ENCODE measurements around the gene NGEF.

The NGEF gene

DNA sequence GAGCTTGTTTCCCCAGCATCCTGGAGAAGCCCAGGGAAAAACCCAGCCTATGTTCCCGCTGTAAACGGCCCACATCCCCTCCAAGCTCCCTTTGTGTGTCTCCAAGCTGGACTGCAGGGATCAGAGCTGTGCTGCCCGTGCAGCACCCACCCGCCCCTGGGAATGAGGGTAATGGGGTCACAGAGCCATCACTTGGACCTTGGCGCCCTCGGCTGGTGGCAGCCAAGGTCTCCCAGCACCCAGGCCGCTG, 46.4 kb upstream of the NGEF start:
- Histone ChIP-seq H2AFZ (ENCODE audit: low read depth, low read length) (peak overlapping the region; percentile 97), H3K9ac (ENCODE audit: low read depth, low read length) (peak overlapping the region; percentile 76), H3K4me3 (ENCODE audit: low read depth in 1 of 2, low read length in 2 of 2) (peak overlapping the region in 1 of 2 experiments; percentile 65; a peak in 2 of 4 replicates), H3K4me2 (ENCODE audit: insufficient read depth, low read length) (peak overlapping the region; percentile 77), H4K20me1 (ENCODE audit: insufficient read depth, low read length) (peaks cover 9% of the 10 kb centered on the region; the same call in 1 of the 2 replicates), H3K9me3 (ENCODE audit: insufficient read depth, low read length, severe bottlenecking) (no peaks in the 10 kb centered on the region), H3K4me1 (ENCODE audit: insufficient read depth, low read length) (peaks cover 42% of the 10 kb centered on the region), H3K79me2 (ENCODE audit: insufficient read depth, low read length) (peaks cover 42% of the 10 kb centered on the region), H3K36me3 (ENCODE audit: insufficient read depth, low read length) (peaks cover 15% of the 10 kb centered on the region; the same call in 1 of the 2 replicates), H3K27ac (ENCODE audit: low read length) (peak overlapping the region; percentile 85), H3K27me3 (ENCODE audit: insufficient read depth, low read length, poor library complexity) (no peaks in the 10 kb centered on the region)
- no peak for ATAC-seq (ENCODE audit: insufficient read depth, low read depth)
- peak; percentile 48 for TF ChIP-seq CTCF (IDR thresholded peaks at IDR 0.05; ENCODE audit: borderline replicate concordance, extremely low read depth, low read length, poor library complexity, severe bottlenecking)
- no peak for TF ChIP-seq EZH2 (IDR thresholded peaks at IDR 0.05; ENCODE audit: borderline replicate concordance, low read depth, low read length, severe bottlenecking)
- no peak for DNase-seq

- TF ChIP-seq CTCF (IDR thresholded peaks at IDR 0.05; ENCODE audit: borderline replicate concordance, extremely low read depth, low read length, poor library complexity, severe bottlenecking) (no peak), EZH2 (IDR thresholded peaks at IDR 0.05; ENCODE audit: borderline replicate concordance, low read depth, low read length, severe bottlenecking) (no peak)
- ATAC-seq (ENCODE audit: insufficient read depth, low read depth) (no peak), DNase-seq (no peak)
- H3K27me3 ChIP-seq (ENCODE audit: insufficient read depth, low read length, poor library complexity) = no peaks in the 10 kb centered on the region
- H3K79me2 ChIP-seq (ENCODE audit: insufficient read depth, low read length) = peaks cover 38% of the 10 kb centered on the region
- H4K20me1 ChIP-seq (ENCODE audit: insufficient read depth, low read length) = peaks cover 9% of the 10 kb centered on the region; the same call in 1 of the 2 replicates
- H3K9ac ChIP-seq (ENCODE audit: low read depth, low read length) = peak overlapping the region; percentile 76
- H3K27ac ChIP-seq (ENCODE audit: low read length) = peak overlapping the region; percentile 85
- no peak overlapping the region; a peak in 1 of 4 replicates for H3K4me3 ChIP-seq (ENCODE audit: low read depth in 1 of 2, low read length in 2 of 2)
- peak overlapping the region; percentile 77 for H3K4me2 ChIP-seq (ENCODE audit: insufficient read depth, low read length)
- peaks cover 42% of the 10 kb centered on the region for H3K4me1 ChIP-seq (ENCODE audit: insufficient read depth, low read length)
- peak overlapping the region; percentile 97; the same call in 1 of the 2 replicates for H2AFZ ChIP-seq (ENCODE audit: low read depth, low read length)
- H3K36me3 ChIP-seq (ENCODE audit: insufficient read depth, low read length) = peaks cover 15% of the 10 kb centered on the region; the same call in 1 of the 2 replicates
- H3K9me3 ChIP-seq (ENCODE audit: insufficient read depth, low read length, severe bottlenecking) = no peaks in the 10 kb centered on the region
These were observed 45.9 kb upstream of the NGEF start for GRCh38 chr2:233058717-233059546.

DNA sequence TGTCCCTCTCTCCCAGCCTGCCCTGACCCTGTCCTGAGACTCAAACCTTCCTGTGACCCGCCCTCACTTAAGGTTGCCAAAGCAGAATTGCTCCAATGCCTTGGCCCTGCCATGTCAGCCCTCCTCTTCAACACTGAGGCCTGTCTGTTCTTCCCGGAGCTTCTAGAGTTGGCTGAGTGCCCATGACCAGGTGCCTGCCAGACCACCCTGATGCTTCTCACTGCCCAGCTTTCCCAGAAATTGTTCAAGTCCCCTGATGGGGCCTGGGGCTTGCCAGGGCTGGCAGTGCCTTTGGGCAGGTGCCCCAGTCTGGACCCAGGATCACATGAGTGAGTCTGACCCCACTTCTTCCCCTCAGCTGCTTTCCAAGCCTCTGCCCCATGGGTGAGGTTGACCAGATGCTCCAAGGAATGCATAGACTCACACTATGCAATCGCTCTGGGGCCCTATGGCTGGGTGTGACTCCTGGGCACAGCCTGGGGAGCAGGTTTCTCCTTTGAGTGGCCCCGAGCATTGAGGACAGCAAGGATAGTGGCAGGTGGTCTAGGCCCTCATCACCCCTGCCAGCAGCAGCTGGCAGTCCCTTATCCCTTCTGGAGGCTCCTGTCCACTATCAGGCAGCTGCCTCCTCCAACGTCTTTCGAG, 44.0 kb upstream of the NGEF start:
- Histone ChIP-seq H3K4me1 (ENCODE audit: insufficient read depth, low read length) (peaks cover 27% of the 10 kb centered on the region), H2AFZ (ENCODE audit: low read depth, low read length) (no peak overlapping the region)
- TF ChIP-seq EZH2 (IDR thresholded peaks at IDR 0.05; ENCODE audit: borderline replicate concordance, low read depth, low read length, severe bottlenecking) = no peak
- no peak for TF ChIP-seq CTCF (IDR thresholded peaks at IDR 0.05; ENCODE audit: borderline replicate concordance, extremely low read depth, low read length, poor library complexity, severe bottlenecking)

More for the DNA sequence above, 44.0 kb upstream of the NGEF start:
- Histone ChIP-seq H3K9me3 (ENCODE audit: insufficient read depth, low read length, severe bottlenecking) (no peaks in the 10 kb centered on the region), H3K27me3 (ENCODE audit: insufficient read depth, low read length, poor library complexity) (no peaks in the 10 kb centered on the region), H3K79me2 (ENCODE audit: insufficient read depth, low read length) (peaks cover 19% of the 10 kb centered on the region), H3K36me3 (ENCODE audit: insufficient read depth, low read length) (peaks cover 5% of the 10 kb centered on the region; the same call in 1 of the 2 replicates), H3K4me2 (ENCODE audit: insufficient read depth, low read length) (no peak overlapping the region), H4K20me1 (ENCODE audit: insufficient read depth, low read length) (no peaks in the 10 kb centered on the region; the same call in 1 of the 2 replicates), H3K27ac (ENCODE audit: low read length) (no peak overlapping the region), H3K9ac (ENCODE audit: low read depth, low read length) (no peak overlapping the region), H3K4me3 (ENCODE audit: low read depth in 1 of 2, low read length in 2 of 2) (no peak overlapping the region)
- DNase-seq (no peak), ATAC-seq (ENCODE audit: insufficient read depth, low read depth) (no peak)
